Vagina (tissue), 2 donors: Measurements from ENCODE around the gene KDM4C.

ENCODE experiments used
- CTCF ChIP-seq, 3 experiments: fragments of 450-650 bp in 2 of 3; fragments of 200-600 bp in 1 of 3; sonication (generic) in 1 of 3; IDR thresholded peaks; one replicate each; pipeline ENCODE4 v1.5.1; 2017 to 2019; ENCODE audit warnings: antibody characterized with exemption in 3 of 3, mild to moderate bottlenecking in 2 of 3, moderate library complexity in 2 of 3
- POLR2A ChIP-seq, 2 donors: fragments of 450-650 bp; IDR thresholded peaks; one replicate each; pipeline ENCODE4 v1.6.1; 2017; ENCODE audit warnings: antibody characterized with exemption in 2 of 2, mild to moderate bottlenecking in 2 of 2, moderate library complexity in 2 of 2
- POLR2AphosphoS5 ChIP-seq, 2 donors: sonication (generic); formaldehyde crosslinking; IDR thresholded peaks; one replicate each; pipeline ENCODE4 v1.9.0; 2017; ENCODE audit warnings: antibody characterized with exemption in 2 of 2, mild to moderate bottlenecking in 2 of 2, low read depth in 1 of 2; ENCODE audit not compliant: insufficient read depth in 1 of 2

DNA sequence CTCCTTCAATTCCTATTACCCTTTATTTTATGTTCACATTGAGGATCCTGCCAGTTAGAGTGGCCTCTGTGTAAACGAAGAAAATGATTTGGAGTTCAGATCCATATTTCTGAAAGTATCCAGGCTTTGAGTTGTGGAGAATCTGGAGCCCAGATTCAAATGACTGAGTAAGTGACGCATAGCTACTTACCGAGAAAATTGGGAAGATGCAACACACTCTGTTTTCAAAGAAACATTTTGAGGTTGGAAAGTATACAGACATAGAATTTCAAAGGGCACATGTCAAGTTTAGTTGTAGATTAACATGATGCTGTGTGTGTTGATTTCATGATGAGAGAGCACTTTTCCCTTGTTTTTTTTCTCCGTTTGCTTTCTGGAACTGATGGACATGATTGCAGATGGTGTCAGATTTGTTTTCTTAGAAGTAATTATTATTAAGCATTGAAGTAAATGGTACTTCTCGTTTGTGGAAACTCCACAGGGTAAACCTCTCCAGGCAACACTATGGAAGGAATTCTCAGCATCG lies 148.1 kb downstream of the KDM4C start:
- no peak for TF ChIP-seq POLR2AphosphoS5 (IDR thresholded peaks at IDR 0.05; ENCODE audit: insufficient read depth in 1 of 2, low read depth in 1 of 2)
- no peak for TF ChIP-seq CTCF (IDR thresholded peaks at IDR 0.05)
- no peak for TF ChIP-seq POLR2A (IDR thresholded peaks at IDR 0.05)
